ENCODE data around the gene RPL3.

The RPL3 gene

DNA sequence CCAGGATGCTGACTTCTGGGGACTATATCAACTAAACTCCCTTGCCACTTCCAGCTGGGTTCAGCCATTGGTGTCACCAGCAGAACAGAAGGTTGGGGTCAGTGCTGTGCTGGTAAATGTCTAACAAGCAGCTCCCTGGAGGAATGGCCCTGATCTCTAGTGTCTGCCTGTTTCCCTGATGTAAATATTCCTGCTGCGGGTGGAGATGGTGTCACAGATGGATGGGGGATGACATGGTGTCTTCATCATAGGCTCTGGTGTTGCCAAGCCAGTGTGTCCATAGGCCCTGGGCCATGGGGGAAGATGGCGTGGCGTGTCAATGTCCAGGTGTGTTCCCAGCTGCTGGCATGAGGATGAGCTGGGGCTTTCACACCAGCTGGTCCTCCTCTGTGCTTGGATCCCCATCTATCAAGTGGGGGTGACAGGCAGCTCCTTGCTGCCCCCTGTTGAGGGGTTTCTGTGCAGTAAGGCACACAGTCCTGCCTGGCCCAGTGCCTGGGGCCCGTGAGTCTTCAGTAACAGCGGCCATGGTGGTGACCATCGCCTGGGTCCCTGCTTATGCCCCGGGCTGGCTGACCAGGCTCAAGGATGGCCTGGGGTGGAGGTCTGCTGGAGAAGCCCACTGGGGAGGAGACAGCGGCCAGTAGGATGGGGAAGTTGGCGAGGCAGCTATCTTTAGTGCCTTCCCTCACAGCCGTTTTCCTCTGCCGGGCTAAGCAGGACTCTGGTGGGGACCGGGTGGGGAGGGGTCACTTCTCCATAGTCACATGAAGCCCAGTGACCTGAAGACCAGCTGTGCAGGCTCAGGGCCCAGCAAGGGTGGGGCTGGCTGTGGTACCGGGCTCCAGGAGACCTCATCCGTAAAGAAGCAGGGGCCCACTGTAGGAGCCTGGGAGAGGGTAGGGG, 12.7 kb downstream of the RPL3 start:
- peak in 22 of 42 donors; percentile 29 to 69 (median 48) for DNase-seq
- intact Hi-C loops (cut with DNase I) = no loop called here

DNA sequence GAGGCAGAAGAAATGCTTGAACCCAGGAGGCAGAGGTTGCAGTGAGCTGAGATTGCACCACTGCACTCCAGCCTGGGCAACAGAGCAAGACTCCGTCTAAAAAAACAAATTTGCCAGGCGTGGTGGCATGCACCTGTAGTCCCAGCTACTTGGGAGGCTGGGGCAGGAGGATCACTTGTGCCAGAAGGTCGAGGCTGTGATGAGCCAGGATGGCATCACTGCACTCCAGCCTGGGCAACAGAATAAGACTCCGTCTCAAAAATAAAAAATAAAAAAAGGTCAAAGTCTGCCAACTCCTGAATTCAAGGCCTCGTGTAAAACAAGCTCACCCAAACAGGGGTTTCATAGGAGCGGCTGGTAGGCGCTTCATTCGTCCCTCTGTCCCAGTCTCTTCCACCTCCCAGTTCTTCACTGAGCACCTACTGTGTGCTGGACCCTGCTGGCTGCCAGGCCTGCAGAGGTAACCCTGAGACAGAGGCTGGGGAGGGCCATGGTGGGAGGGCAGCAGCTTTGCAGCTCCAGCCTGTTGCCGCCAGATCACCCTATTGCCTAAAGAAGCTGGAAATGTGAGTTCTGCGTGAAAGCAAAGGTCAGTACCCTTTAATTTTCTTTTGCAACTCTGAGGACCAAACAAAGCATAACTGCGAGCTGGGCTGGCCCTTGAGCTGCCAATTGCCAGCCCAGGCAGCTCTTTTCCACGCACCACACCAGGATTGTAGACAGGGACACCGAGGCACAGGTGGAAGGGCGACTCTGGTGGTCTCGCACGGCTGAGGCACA, 15.3 kb downstream of the RPL3 start:
- DNase-seq = no peak
- intact Hi-C loops (cut with DNase I) = no loop called here

DNA sequence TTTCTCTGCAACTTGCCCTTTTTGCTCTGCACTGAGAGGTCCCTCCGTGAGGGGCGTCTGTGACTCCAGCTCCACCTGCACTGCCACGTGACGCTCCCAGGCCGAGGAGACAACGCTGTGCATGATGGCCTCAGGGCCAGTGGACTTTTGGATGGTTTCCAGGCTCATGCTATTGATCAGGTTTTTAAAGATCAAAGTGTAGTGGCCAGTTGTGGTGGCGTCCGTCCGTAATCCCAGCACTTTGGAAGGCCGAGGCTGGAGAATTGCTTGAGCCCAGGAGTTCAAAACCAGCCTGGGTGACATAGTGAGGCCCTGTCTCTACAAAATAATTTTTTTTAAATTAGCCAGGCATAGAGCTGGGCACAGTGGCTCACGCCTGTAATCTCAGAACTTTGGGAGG, 16.1 kb downstream of the RPL3 start:
- intact Hi-C loops (cut with DNase I) = no loop called here
- DNase-seq = no peak

- DNase-seq = no peak
- intact Hi-C loops (cut with DNase I) = no loop called here
These were observed 16.9 kb downstream of the RPL3 start for GRCh38 chr22:39302431-39302960.

DNA sequence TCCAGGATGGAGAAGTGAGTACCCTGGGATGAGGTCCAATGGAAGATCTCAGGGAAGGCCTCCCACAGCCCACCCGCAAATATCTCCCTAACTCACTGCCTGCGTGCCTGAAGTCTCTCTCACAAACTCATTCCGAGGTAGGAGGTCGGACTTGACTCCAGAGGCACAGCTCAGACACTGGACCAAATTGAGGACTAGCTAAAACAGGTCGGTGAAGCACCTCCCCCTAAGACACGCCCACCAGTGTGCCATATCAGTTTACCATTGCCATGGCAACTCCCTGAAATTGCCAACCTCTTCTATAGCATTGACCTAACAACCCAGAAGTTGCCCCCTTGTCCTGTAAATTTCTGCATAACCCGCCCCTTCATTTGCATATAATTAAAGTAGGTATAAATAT, 17.5 kb downstream of the RPL3 start:
- intact Hi-C loops (cut with DNase I) = no loop called here

GRCh38 chr22:39301108-39301507, 18.3 kb downstream of the RPL3 start:
- no peak for DNase-seq
- intact Hi-C loops (cut with DNase I) = no loop called here

More for the DNA sequence above, 17.5 kb downstream of the RPL3 start:
- no peak for DNase-seq

DNA sequence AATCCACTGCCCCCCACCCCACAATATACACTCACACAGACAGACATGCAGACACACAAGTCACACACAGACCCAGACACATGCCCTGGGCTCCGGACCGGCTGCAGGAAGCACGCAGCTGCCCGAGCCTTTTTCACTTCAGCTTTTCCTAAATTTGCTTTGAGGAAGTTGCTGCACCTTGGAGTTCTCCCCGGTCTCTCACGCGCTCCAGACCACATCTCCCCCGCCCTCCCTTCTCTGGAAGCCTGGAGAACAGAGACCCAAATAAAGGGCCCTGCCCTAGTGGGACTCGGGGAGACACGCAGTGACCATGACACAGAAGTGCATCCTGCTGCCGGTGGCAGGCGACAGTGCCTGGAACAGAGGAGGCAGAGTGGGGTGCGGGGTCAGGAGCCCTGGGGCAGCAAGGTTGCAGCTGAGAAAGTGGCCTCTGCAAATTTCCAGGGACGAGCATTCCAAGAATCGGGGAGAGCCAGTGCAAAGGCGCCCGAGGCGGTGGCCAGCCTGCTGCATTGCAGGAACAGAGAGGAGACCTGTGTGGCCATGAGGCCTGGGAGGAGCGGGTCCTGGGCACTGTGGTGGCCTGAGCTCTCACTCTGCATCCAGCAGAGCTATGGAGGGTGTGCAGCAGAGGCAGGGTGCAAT, 19.1 kb downstream of the RPL3 start:
- peak in 30 of 42 donors; percentile 31 to 70 (median 52) for DNase-seq

DNA sequence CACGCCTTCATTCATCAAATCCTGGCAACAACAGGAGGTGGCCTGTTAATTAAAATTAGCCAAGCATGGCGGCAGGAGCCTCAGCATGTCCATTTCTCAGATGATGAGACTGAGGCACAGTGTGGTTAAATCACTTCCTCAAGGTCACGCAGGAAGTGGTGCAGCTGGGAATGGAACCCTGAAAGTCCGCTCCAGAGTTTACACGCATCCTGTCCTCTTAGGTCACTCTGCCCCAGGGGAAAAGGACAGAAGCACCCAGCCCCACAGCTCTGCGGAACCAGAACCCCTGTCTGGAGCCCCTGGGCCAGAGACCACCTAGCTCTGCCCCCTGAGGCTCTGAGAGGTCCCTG, 19.6 kb downstream of the RPL3 start:
- no peak for DNase-seq
- intact Hi-C loops (cut with DNase I) = no loop called here

More for the DNA sequence above, 19.1 kb downstream of the RPL3 start:
- intact Hi-C loops (cut with DNase I) = no loop called here

DNA sequence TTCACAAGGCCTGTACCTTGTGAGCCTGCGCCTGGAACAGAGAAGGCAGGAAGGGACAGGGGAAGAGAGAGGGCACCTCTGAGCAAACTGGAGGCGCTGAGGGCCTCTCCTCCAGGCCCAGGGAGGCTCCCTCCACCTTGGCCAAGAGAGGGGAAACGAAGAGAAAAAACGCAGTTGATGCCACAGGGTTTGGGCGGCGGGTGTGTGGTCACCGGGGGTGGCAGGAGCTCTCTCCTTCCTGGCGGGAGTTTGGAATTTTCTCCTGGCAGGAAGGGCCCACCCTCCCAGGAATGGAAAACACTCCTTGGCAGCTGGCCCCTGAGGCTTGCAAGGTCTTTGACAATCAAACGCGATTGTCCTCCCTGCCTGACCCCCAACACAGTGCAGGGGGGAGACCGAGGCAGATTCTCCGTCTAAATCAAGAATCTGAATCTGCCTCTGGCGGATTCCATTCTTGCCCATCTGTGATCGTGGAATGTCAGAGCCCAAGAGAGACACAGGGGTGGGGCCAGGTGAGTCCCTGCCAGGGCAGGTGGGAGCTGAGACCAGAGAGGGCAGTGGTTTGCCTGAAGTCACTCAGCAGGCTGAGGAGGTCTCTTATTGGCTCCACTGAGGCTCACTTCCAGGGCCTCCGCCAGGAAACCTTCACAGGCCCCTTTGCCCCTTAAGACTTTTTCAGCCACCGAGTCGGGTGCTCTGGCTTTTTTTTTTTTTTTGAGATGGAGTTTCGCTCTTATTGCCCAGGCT, 21.0 kb downstream of the RPL3 start:
- no peak for DNase-seq

GRCh38 chr22:39297490-39298240, 21.8 kb downstream of the RPL3 start:
- intact Hi-C loops (cut with DNase I) = no loop called here
- no peak for DNase-seq

More for the DNA sequence above, 21.0 kb downstream of the RPL3 start:
- intact Hi-C loops (cut with DNase I) = no loop called here

GRCh38 chr22:39296981-39297489, 22.4 kb downstream of the RPL3 start:
- intact Hi-C loops (cut with DNase I) = no loop called here
- no peak for DNase-seq

DNA sequence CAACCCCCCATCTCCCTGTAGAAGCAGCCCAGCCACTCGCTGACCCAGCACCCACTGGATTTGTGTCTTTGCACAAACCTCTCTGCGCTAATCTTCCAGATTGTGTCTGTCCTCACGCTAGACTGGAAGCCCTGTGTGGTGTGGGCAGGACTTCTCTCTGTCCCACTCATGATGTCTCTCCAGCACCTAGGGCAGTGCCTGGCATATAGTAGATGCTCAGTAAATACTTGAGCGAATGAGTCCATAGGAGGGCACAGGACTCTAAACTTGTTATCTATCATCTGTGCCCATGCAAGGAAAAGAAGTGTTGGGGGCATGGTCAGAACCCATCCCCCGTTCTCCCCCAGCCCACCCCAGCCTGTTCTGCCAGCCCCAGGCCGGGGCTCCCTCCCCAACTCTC, 22.9 kb downstream of the RPL3 start:
- intact Hi-C loops (cut with DNase I) = no loop called here
- no peak for DNase-seq

DNA sequence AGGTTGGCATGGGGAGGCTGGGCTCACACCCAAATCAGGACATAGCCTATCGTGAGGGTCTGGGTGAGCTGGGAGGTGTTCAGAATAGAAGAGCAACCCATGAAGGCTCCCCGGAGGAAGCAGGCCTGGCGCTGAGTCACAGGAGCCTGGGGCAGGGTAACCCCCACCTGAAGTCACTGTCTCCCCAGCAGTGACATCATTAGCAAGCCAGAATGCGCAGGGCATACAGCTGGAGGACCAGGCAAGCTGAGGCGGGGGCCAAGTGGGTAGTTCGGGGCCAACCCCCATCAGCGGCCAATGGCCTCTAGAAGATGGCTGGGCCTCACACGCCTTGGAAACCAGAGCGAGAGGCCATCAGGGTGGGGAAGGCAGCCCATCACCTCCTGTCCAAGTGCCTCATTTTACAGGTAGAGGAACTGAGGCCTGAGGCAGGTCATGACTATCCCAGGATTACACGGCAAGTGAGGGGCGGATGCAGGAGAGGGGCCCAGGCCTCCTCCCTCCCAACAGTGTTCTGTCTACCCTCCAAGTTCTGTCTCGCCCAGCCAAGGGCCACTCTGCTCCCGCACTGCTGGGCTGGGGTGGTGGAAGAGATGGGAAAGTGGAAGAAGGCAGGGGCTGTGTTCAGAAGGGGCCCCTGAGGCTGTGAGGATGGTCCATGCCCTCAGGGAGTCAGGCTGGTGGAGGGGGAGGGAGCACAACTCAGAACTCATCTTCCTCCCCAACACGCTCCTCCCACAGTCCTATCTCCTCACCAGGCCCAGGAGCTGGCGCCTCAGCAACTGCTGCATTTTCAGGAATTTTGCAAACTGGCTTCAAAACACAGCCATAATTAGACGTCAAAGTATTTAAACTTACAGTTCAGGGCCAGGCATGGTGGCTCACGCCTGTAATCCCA, 24.6 kb downstream of the RPL3 start:
- intact Hi-C loops (cut with DNase I) = no loop called here
- no peak for DNase-seq

DNA sequence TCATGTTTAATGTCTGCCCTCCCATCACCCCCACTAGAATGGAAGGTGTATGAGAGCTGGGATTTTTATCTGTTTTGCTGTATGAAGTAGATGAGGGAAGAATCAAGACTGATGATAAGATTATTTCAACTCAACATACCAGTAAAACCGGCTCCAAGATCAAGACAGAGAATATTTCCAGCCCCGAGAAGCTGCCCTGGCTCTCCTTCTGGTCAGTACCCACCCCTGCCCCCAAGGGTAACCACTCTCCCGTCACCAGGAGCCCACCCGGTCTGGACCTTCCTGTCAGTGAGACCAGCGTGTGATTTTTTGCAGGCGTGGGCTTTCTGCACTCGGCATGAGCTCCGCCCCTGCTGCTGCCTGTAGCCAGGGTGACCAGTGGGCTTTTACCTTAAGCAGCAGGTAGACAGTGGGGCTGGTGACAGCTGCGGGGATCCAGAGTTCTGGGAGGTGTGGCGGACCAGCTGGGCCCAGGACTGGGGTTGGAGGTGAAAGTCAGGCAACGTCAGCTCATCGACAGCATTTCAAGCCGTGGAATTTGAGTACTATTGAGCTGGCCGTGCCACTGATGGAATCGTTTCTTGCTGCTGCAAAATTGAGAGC, 25.6 kb downstream of the RPL3 start:
- no peak for DNase-seq
- intact Hi-C loops (cut with DNase I) = no loop called here

- peak in 41 of 42 donors; percentile 32 to 80 (median 63) for DNase-seq
- intact Hi-C loops (cut with DNase I) = no loop called here
These were observed 26.8 kb downstream of the RPL3 start for GRCh38 chr22:39292561-39293074.

DNA sequence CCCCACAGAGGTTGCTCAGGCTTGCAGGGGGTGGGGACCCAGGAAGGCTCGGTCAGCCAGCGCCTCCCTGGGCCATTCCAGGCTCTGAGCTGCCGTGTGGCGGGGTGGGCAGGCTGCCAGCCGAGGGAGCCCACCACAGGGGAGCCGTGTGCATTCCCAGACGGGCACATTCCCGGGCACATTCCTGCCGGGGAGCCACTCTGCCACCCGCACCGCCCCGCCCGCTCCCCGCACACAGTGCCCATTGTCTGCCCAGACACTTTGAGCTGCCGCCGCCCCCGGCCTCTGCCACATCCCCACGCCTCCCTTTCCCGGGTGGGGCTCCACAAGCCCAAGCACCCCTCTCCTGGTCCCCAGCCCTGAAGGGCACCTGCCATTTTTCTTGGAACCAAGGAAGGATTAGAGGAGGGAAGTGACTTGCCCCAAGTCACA, 27.4 kb downstream of the RPL3 start:
- no peak for DNase-seq
- intact Hi-C loops (cut with DNase I) = no loop called here
